ENCODE results near the gene APPL1. TPM values are rescaled to one million over a fixed set of nuclear protein-coding genes. Genes with fewer than 3 reads are reported as not detected.

Gene APPL1
- total and polyA plus RNA-seq, 2 experiments from 2014 or later = 49.0 to 125 TPM

- no peak for TF ChIP-seq REST (IDR thresholded peaks at IDR 0.05; ENCODE audit: unreplicated experiment)
- no peak for TF ChIP-seq ETS1 (IDR thresholded peaks at IDR 0.05)
These were observed 30.1 kb downstream of the APPL1 start (continued) for GRCh38 chr3:57257678-57258077.

GRCh38 chr3:57261119-57261518 lies 33.6 kb downstream of the APPL1 start:
- ATAC-seq (no peak), DNase-seq (ENCODE audit: low spot score) (no peak)
- no peaks in the 10 kb centered on the region for H3K4me1 Mint-ChIP-seq
- Histone ChIP-seq H3K4me2 (no peak overlapping the region), H3K4me3 (no peak overlapping the region), H3K36me3 (ENCODE audit: insufficient read depth) (peaks cover 24% of the 10 kb centered on the region), H3K4me1 (ENCODE audit: insufficient read depth) (no peaks in the 10 kb centered on the region), H3K9me2 (ENCODE audit: insufficient read depth) (no peaks in the 10 kb centered on the region), H3F3A (replicated peaks; ENCODE audit: low read depth) (no peaks in the 10 kb centered on the region), H3K27me3 (ENCODE audit: insufficient read depth) (no peaks in the 10 kb centered on the region), H4K20me1 (replicated peaks; ENCODE audit: insufficient read depth) (no peaks in the 10 kb centered on the region), H2AFZ (no peak overlapping the region), H3K79me2 (replicated peaks; ENCODE audit: insufficient read depth) (no peaks in the 10 kb centered on the region), H3K27ac (ENCODE audit: low read depth) (no peak overlapping the region)
- no peak overlapping the region for H3K27ac Mint-ChIP-seq
- peaks cover 4% of the 10 kb centered on the region; the same call in 2 of the 3 replicates for H3K9me3 Mint-ChIP-seq
- peaks cover 3% of the 10 kb centered on the region for H3K27me3 Mint-ChIP-seq (ENCODE audit: insufficient read depth, low read depth, poor library complexity)
- H3K36me3 Mint-ChIP-seq (ENCODE audit: low read depth) = peaks cover 75% of the 10 kb centered on the region
- H3K4me3 Mint-ChIP-seq = no peak overlapping the region
- no peak for TF ChIP-seq EZH2 (IDR thresholded peaks at IDR 0.05; ENCODE audit: low read depth, unreplicated experiment)
- TF ChIP-seq ZNF331 (CRISPR knock-in tag; IDR thresholded peaks at IDR 0.05; ENCODE audit: low read depth) = no peak
- TF ChIP-seq STAT1 (IDR thresholded peaks at IDR 0.05; ENCODE audit: unreplicated experiment) = no peak
- TF ChIP-seq ZNF114 (CRISPR knock-in tag; IDR thresholded peaks at IDR 0.05) = no peak
- no peak for TF ChIP-seq EZH2phosphoT487 (IDR thresholded peaks at IDR 0.05; ENCODE audit: unreplicated experiment)
- TF ChIP-seq POLR2AphosphoS5 (IDR thresholded peaks at IDR 0.05; ENCODE audit: low read depth) = no peak
- no peak for TF ChIP-seq REST (IDR thresholded peaks at IDR 0.05; ENCODE audit: unreplicated experiment)
- no peak for TF ChIP-seq CREB1 (CRISPR knock-in tag; IDR thresholded peaks at IDR 0.05; ENCODE audit: low read depth)
- no peak for TF ChIP-seq NANOG (IDR thresholded peaks at IDR 0.05; ENCODE audit: borderline replicate concordance)
- no peak for TF ChIP-seq JUNB (IDR thresholded peaks at IDR 0.05; ENCODE audit: unreplicated experiment)
- TF ChIP-seq ZNF462 (CRISPR knock-in tag; IDR thresholded peaks at IDR 0.05) = no peak
